Coronary artery (tissue), 2 donors: ENCODE data around the gene AFG1L.

ENCODE experiments used
- DNase-seq: peaks from one replicate; pipeline ENCODE4 v3.0.0-alpha.2; 2017; ENCODE audit warnings: low spot score
- H3K27ac ChIP-seq, 2 donors: fragments of 200-600 bp; sonication (generic); one replicate each; pipeline ENCODE4 v1.5.1; 2016 to 2019
- H3K4me3 ChIP-seq: fragments of 200-600 bp; sonication (generic); 2 replicates; pipeline ENCODE4 v1.5.1; 2016; ENCODE audit warnings: mild to moderate bottlenecking, moderate library complexity
- TF ChIP-seq, protein P1 (sequence below): fragments of 200-600 bp; sonication (generic); IDR thresholded peaks from one replicate; pipeline ENCODE4 v1.5.1; 2019; ENCODE audit warnings: antibody characterized with exemption

Gene AFG1L

DNA sequence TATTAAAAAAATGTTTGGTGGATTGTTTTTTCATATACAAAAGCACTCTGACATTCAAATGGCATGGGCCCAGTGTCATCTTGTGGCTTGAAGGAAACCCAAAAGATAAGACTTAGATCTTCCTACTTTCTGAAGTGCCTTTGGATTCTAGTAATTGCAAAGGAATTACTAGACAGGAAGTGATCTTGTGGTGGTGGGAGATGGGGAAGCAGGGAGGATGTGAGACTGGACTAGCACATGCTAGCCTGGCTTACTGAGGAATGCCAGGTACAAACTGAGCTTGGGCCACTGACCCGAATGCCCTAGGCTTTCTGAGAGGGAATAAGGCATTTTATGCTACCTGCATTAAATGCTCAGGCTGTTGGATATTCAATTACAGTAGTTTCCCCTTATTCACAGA is 59.0 kb downstream of the AFG1L start:
- H3K27ac ChIP-seq: no peak overlapping the region
- H3K4me3 ChIP-seq: no peak overlapping the region
- DNase-seq: no peak
- TF ChIP-seq, protein P1, sequence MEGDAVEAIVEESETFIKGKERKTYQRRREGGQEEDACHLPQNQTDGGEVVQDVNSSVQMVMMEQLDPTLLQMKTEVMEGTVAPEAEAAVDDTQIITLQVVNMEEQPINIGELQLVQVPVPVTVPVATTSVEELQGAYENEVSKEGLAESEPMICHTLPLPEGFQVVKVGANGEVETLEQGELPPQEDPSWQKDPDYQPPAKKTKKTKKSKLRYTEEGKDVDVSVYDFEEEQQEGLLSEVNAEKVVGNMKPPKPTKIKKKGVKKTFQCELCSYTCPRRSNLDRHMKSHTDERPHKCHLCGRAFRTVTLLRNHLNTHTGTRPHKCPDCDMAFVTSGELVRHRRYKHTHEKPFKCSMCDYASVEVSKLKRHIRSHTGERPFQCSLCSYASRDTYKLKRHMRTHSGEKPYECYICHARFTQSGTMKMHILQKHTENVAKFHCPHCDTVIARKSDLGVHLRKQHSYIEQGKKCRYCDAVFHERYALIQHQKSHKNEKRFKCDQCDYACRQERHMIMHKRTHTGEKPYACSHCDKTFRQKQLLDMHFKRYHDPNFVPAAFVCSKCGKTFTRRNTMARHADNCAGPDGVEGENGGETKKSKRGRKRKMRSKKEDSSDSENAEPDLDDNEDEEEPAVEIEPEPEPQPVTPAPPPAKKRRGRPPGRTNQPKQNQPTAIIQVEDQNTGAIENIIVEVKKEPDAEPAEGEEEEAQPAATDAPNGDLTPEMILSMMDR: no peak

DNA sequence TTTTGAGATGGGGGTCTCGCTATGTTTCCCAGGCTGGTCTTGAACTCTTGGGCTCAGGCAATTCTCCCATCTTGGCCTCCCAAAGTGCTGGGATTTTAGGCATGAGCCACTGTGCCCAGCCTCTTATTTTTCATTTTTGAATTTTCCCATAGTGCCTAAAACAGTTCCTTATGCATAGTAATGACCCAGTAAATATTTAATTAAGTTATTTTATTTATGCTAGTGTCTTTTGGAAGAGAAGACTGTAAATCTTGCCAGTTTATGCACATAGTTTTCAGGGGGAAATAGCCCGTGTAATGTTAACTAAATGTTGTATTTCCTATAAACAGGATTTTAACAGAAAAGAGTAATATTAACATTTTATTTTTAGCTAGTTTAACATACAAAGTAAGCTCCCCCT is 60.3 kb downstream of the AFG1L start:
- Histone ChIP-seq H3K4me3 (no peak overlapping the region), H3K27ac (no peak overlapping the region)
- TF ChIP-seq, protein P1: no peak
- DNase-seq: no peak

DNA sequence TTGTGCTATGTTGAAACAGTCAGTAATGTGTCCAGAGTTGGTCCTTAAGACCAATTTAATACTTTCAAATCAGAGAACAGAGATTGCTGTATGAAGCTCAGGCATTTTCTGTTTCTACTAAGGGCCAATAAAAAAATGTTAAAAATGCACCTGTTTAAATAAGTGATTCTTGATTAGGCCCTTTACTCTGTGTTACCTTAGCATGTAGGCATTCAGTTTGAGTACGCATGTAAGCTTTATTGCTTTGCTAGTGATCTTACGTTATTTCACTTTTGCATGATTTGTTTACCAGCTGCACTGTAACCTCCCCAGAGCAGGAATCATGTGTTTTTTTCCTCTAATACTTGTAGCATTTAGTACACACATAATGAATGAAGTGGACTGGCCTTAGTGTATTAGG is 61.0 kb downstream of the AFG1L start:
- DNase-seq: no peak
- no peak overlapping the region for H3K27ac ChIP-seq
- H3K4me3 ChIP-seq: no peak overlapping the region
- TF ChIP-seq, protein P1: no peak

DNA sequence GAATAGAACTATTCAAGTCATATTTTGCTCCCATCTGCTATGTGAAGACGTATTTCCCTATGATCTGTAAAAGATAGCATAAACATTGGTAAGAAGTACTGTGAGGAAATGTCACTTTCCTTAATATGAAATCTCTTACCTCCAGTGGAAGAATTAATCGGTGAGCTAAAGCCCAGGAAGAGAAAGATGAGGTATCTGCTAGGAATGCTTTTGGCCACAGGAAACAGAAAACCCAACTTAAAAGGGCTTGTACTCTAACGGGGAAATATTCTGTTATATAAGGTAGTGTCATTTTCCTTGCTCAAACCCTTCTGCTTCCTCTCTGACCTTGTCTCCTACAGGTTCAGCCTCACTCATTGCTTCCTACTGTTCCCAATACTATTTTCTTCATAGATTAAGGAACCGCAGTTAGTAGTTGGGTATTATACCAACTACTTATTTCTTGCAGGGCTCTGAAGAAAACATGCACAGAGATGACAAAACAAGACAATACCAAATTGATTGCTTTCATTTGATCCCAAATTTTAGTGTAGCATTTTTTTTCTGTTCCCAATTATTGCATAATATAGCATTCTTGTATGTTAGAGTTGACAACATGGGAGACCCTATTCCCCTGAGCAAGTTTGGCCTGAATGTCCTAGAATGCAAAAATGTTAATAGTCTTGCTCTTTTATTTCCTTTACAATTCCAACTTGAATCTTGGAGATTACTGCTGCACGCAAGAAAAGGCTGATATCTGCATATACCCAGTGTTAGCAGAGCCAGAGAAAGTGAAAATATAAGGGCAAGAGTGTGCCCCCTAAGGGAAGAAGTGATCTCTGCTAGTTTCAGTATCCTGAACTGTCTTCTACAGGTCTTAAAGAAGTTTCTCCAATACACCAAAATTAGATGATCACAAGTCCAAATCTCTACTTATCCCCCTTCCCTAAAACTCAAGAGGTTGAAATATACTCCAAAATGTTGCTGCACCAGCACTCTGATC is 65.3 kb downstream of the AFG1L start:
- no peak for DNase-seq
- Histone ChIP-seq H3K27ac (no peak overlapping the region), H3K4me3 (no peak overlapping the region)
- TF ChIP-seq, protein P1: no peak

DNA sequence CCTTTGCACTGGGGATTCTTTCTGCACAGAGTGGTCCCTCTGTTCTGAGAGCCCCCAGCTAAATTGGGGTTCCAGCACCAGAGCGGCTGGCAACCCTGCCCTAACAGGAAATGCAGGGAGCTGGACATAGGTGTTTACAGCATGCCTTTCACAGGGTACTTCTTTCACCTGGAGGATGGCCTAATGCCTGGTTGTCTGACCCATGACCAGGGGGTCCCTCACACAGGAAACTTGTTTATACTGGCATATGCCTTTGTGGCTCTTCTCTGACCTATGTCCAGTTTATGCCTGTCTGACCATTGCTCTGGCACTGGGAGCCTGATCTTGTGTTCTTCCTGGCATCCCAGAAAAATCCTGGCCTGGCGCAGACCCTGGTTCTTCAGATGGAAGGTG is 66.1 kb downstream of the AFG1L start:
- DNase-seq: no peak
- Histone ChIP-seq H3K4me3 (no peak overlapping the region), H3K27ac (no peak overlapping the region)
- TF ChIP-seq, protein P1: no peak

DNA sequence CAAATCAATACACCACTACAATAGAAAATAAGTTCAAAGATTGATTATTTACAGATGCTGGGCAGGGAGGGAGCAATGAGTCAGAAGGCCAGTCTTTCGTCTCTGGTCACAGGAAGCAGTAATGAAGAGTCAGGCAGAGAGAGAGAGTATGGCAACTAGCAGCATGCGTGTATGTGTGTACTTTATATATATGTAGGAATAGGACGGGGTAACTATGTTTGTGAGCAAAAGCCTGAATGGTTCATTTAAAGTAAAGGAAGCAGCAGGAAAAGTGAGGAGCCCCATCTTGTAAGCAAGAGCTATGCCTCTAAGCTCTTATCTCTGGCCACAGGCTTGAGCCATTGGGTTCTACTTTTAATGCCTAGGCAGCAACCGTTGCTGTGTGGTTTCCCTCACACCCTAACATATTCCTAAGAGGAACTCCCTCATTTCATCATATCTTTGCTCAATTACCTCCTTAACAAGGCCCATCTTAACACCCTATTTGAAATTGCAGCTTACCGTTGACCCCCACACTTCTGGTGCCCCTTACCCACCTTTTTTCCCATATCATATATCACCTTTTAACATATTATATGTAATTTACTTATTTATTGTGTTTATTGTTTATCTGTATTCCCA is 66.6 kb downstream of the AFG1L start:
- DNase-seq: no peak
- TF ChIP-seq, protein P1: no peak
- Histone ChIP-seq H3K27ac (no peak overlapping the region), H3K4me3 (no peak overlapping the region)
